Measurements from ENCODE around the gene MBD6. TPM values are rescaled to one million over a fixed set of nuclear protein-coding genes. Genes with fewer than 3 reads are reported as not detected.
A peak's percentile ranks its signal among the peaks of the same experiment; 100 is the strongest.

Gene MBD6
- total RNA-seq, 1 donor from 2014 or later = 93.1 TPM

DNA sequence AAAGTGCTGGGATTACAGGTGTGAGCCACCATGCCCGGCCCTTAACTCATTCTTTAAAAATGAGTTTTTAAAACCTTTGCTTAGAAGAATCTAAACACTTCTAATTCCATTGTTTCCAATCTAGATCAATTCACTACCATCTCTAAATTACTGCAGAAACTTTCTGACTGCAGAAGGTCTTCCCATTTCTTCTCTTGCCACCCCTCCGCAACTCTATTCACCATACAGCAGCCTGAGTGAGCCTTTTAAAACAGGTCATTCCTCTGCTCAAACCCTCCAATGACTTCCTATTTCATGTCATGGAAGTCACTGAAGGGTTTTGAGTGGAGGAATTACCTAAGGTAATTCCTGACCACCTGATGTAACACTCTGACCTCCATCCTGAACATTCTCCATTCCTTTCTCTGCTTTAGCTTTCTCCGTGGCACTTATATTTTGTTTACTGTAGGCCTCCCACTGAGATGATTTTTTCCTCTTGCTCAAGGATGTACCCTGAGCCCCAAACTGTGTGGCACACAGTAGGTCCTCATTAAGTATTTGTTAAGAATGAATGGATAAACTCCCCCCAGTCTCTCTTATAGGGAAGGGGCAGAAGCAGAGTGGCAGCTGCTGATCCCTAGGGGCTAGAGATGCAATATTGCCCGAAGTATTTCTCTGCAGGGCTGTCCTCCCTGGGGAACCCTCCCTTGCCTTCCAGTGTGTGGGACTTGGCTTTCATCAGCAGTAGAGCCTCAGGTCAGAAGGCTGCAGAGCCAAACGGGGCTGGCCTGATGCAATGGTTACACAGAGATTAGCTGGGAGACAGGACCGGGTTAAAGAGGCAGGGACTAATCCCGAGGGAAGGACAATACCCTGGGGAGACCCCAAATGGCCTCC, 3.5 kb upstream of the MBD6 start:
- H3K27me3 ChIP-seq (ENCODE audit: low read depth) = no peaks in the 10 kb centered on the region
- intact Hi-C loops (cut with DNase I) = no loop called here
- peaks cover 50% of the 10 kb centered on the region for H3K4me1 ChIP-seq
- peaks cover 42% of the 10 kb centered on the region for H3K36me3 ChIP-seq
- no peak for ATAC-seq
- TF ChIP-seq, protein P1, sequence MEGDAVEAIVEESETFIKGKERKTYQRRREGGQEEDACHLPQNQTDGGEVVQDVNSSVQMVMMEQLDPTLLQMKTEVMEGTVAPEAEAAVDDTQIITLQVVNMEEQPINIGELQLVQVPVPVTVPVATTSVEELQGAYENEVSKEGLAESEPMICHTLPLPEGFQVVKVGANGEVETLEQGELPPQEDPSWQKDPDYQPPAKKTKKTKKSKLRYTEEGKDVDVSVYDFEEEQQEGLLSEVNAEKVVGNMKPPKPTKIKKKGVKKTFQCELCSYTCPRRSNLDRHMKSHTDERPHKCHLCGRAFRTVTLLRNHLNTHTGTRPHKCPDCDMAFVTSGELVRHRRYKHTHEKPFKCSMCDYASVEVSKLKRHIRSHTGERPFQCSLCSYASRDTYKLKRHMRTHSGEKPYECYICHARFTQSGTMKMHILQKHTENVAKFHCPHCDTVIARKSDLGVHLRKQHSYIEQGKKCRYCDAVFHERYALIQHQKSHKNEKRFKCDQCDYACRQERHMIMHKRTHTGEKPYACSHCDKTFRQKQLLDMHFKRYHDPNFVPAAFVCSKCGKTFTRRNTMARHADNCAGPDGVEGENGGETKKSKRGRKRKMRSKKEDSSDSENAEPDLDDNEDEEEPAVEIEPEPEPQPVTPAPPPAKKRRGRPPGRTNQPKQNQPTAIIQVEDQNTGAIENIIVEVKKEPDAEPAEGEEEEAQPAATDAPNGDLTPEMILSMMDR (IDR thresholded peaks at IDR 0.05) = no peak
- peak overlapping the region; percentile 97 for H3K27ac ChIP-seq
- no peaks in the 10 kb centered on the region for H3K9me3 ChIP-seq
- no peak for DNase-seq
- peak overlapping the region; percentile 90 for H3K4me3 ChIP-seq

DNA sequence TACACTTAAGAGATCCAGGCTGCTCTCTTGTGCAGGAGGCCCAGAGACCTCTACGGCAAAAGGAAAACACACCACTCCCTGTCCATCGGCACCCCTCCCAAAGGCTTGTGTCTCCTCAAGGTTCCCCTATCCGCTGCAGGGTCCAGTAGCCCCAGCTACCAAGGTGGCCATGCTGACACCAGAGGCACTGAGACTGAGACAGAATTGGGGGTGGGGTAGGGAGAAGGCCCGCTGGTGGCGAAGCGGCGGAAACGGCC, 2.9 kb upstream of the MBD6 start:
- peaks cover 42% of the 10 kb centered on the region for H3K36me3 ChIP-seq
- no peak for ATAC-seq
- no peaks in the 10 kb centered on the region for H3K9me3 ChIP-seq
- no peaks in the 10 kb centered on the region for H3K27me3 ChIP-seq (ENCODE audit: low read depth)
- TF ChIP-seq, protein P1 (IDR thresholded peaks at IDR 0.05) = no peak
- intact Hi-C loops (cut with DNase I) = no loop called here
- DNase-seq = no peak
- peak overlapping the region; percentile 97 for H3K27ac ChIP-seq
- H3K4me1 ChIP-seq = peaks cover 56% of the 10 kb centered on the region
- peak overlapping the region; percentile 90 for H3K4me3 ChIP-seq

DNA sequence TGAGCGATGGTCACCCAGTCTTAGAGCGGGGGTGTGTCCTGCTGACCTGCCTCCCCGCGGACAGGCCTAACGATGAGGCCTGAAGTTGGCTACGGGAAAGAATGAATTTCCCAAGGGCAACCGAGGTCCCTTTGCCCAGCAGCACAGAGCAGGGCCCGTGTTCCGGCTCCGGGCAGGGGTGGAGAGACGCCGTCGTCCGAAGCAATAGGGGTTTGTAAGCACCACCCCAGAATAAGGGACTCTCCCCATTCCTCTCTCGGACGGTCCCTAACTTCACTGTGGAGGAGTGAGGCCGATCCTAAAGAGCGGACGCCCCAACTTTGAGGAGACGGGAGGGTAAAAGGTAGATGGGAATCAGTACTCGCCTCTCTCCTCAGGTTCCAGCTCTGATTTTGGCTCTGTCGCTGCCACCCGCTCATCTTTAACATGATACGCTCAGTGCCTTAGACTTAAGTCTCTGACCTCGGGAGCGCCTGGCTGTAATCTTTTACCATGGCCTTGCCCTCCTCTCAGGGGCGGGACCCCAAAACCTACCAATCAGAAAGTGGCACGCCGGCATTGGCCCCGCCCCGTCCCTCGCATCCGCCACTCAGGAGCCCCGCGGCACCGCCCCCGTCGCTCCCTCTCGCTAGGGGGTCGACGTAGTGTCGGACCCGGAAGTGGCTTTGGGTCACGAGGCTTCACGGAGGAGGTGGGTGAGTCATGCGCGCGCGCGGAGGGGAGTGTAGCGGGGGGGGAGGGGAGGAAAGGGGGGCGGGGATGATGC, 2.4 kb upstream of the MBD6 start, which contains the start of gene DDIT3:
DDIT3 (minus strand) TSS at position 462 of the 766 bp plus-strand sequence. CDS start 3,108 bp downstream, outside the sequence.
- intact Hi-C loops (cut with DNase I) = no loop called here
- no peaks in the 10 kb centered on the region for H3K27me3 ChIP-seq (ENCODE audit: low read depth)
- ATAC-seq (peak; percentile 90), DNase-seq (peak; percentile 99)
- TF ChIP-seq, protein P1 (IDR thresholded peaks at IDR 0.05) = no peak
- no peaks in the 10 kb centered on the region for H3K9me3 ChIP-seq
- H3K4me1 ChIP-seq = peaks cover 61% of the 10 kb centered on the region
- peak within 1 kb of the TSS; percentile 97 for H3K27ac ChIP-seq
- peak within 1 kb of the TSS; percentile 90 for H3K4me3 ChIP-seq
- H3K36me3 ChIP-seq = peaks cover 42% of the 10 kb centered on the region

DNA sequence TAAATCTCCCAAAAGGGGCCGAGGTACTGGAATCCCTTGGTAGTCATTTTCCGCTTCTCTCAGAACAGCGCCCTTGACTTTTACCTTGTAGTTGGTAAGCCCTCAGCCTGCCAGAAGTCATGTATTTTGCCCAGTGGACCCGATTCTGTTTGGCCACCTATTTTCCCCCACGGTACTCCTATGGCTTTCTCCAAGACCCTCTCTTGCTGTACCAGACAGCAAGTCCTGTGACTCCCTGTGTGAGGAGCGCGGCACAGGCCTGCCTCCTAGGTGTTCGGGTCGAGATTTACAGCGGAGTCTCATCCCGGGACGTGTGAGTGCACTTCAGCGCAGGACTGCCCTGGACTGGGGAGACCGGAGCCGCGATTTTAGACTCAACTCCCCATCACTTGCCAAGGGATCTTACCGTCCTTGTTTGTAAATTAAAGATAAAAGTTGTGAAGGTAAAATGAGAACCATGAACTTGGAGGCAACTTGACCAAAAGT, 1.1 kb upstream of the MBD6 start:
- Histone ChIP-seq H3K4me3 (peak overlapping the region; percentile 90), H3K36me3 (peaks cover 42% of the 10 kb centered on the region), H3K27me3 (ENCODE audit: low read depth) (no peaks in the 10 kb centered on the region), H3K27ac (peak overlapping the region; percentile 97), H3K9me3 (no peaks in the 10 kb centered on the region), H3K4me1 (peaks cover 62% of the 10 kb centered on the region)
- TF ChIP-seq, protein P1 (IDR thresholded peaks at IDR 0.05) = no peak
- no peak for ATAC-seq
- intact Hi-C loops (cut with DNase I) = no loop called here
- DNase-seq = peak; percentile 63

DNA sequence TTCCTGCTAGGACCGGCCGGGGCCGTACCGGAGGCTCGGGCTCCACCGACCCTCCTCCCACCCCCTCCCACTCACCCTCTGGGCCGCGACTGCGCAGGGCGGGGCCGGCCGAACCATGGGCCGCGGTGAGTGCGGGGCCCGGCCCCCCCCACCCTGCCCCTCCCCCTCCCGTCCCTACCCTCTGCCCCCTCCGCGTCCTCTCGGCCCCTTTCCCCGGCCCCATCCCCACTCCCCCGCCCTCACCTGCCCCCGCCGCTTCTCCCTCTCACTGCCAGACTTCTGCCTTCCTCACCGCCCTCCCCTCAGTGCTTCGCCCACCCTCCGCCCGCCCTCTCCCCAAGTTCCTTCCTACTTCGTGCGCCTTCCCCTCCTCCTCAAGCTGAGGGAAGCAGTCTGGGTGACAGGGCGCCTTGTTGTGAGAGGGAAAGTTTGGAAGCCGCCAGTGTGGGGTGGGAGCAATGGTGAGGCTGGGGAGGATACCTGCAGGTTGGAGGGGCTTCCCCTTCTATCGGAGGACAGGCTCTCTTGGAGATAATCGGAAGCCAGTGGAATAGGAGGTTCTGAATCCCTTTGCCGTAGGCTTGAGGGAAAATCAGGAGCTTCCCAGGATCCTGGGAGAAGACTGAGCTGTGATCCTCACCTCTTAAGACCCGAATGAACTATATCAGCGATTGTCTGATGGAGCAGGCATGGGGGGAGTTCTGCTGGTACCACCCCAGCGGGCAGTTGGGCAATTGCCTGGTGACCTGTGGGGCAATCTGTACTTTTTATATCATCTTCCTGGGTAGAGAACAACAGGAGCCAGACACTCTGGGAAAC, 472 bp downstream of the MBD6 start:
- H3K4me3 ChIP-seq = peak overlapping the region; percentile 90
- peaks cover 49% of the 10 kb centered on the region for H3K4me1 ChIP-seq
- H3K9me3 ChIP-seq = no peaks in the 10 kb centered on the region
- DNase-seq (peak; percentile 86), ATAC-seq (peak; percentile 2 to 13)
- TF ChIP-seq, protein P1 (IDR thresholded peaks at IDR 0.05) = no peak
- H3K36me3 ChIP-seq = peaks cover 42% of the 10 kb centered on the region
- H3K27me3 ChIP-seq (ENCODE audit: low read depth) = no peaks in the 10 kb centered on the region
- intact Hi-C loops (cut with DNase I) = no loop called here
- H3K27ac ChIP-seq = peak overlapping the region; percentile 97

Measured in lower lobe of right lung (tissue), 2 donors.